ENCODE results near the gene RERE.
"Not testable (repeated sequence)": the region's sequence is repeated elsewhere in the genome, so short reads cannot be mapped to it uniquely, and the experiment has no call there.

The RERE gene

GRCh38 chr1:8517661-8518489 is 299.6 kb downstream of the RERE start:
- DNase-seq (ENCODE audit: low read depth in 2 of 2), result no peak

- no peak for DNase-seq (ENCODE audit: low read depth in 2 of 2)
Measured at GRCh38 chr1:8516793-8517556, 300.5 kb downstream of the RERE start.

GRCh38 chr1:8516278-8516777 is 301.1 kb downstream of the RERE start:
- DNase-seq (ENCODE audit: low read depth in 2 of 2), result no peak

DNA sequence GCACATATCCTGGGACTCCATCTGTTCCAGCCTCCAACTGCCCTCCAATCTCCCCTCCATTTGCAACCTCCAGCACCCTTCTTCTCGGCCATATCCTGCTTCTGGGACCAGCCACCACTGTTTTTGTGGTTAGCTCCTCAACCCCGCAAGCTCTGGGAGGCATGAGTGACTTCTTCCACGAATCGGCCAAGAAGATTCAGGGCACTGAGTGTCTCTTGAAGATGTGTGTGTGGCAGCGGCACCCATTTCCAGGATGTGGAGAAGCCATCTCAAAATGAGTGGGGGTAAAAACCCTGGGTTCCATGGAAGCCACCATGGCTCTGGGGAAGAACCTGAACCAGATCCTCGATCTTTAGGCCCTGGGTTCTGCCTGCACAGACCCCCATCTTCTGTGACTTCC is 304.9 kb downstream of the RERE start:
- DNase-seq (ENCODE audit: low read depth in 2 of 2), result no peak

GRCh38 chr1:8510041-8510823 is 307.2 kb downstream of the RERE start:
- peak; percentile 16 to 32 for DNase-seq (ENCODE audit: low read depth in 2 of 2)

- no peak for DNase-seq (ENCODE audit: low read depth in 2 of 2)
Measured at GRCh38 chr1:8509579-8509978, 307.9 kb downstream of the RERE start.

DNA sequence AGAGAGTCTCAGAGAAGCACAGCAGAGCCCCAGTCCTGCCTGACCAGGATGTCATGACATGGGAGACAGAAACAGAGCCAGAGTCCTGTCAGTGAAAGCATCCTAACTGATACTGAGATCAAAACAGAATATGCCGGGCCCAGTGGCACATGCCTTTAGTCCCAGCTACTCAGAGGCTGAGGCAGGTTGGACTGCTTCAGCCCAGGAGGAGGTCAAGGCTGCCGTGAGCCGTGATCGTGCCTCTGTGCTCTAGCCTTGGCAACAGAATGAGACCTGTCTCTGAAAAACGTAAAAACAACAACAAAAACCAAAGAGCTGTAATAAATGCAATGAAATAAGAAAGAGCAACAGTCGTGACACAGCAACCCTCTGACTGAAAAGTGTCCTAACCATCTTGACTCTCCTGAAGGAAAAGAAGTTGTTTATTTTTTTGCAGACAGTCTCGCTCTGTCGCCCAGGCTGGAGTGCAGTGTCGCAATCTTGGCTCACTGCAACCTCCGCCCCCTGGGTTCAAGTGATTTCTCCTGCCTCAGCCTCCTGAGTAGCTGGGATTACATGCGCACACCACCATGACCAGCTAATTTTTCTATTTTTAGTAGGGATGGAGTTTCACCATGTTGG is 310.3 kb downstream of the RERE start:
- DNase-seq (ENCODE audit: low read depth in 2 of 2), result no peak

DNA sequence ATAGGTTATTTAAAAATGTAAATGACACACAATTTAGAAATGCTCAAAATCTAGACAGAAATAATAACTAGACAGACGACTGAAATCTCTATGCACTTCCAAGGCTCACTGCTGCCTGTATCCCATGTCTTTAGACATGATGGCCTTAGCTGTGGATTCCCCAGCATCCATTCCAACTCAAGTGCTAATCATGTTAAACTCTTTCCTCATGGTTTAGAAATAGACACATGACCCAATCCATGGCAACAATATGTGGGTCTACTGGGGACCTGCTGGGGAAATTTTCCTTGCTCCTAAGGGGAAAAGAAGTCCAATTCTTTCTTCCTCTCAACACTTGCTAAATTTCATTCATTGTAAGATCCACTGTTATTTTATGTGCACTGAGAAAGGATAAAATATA is 311.0 kb downstream of the RERE start:
- no peak for DNase-seq (ENCODE audit: low read depth in 2 of 2)

DNA sequence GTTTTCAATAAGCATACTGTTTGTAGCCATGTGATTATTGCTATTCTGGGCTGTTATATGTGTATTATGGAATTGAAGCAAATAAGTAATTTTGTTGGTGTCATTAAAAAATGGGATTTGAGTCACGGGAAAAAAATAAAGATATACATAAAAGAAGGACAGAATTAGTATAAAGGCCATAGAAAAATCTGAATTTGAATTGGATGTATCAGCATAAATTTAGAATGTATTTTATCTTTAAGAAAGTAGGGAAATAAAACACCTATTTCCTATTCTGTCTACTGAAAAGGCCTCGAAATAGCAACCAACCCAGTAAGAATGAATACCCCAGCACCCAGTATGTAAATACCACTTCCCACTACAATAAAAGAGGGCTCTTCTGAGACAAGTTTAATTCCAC is 313.6 kb downstream of the RERE start:
- DNase-seq (ENCODE audit: low read depth in 2 of 2), result no peak

GRCh38 chr1:8502949-8503348 is 314.5 kb downstream of the RERE start:
- DNase-seq (ENCODE audit: low read depth in 2 of 2), result not testable (repeated sequence)

GRCh38 chr1:8497210-8497819 is 320.1 kb downstream of the RERE start:
- DNase-seq (ENCODE audit: low read depth in 2 of 2), result no peak

- DNase-seq (ENCODE audit: low read depth in 2 of 2), result no peak
Measured at GRCh38 chr1:8496473-8496872, 321.0 kb downstream of the RERE start.

- peak in 1 of 2 donors; percentile 22 for DNase-seq (ENCODE audit: low read depth in 2 of 2)
Measured at GRCh38 chr1:8495928-8496401, 321.5 kb downstream of the RERE start.

GRCh38 chr1:8494681-8495080 is 322.8 kb downstream of the RERE start:
- no peak for DNase-seq (ENCODE audit: low read depth in 2 of 2)

- no peak for DNase-seq (ENCODE audit: low read depth in 2 of 2)
Measured at GRCh38 chr1:8493916-8494540, 323.4 kb downstream of the RERE start.

GRCh38 chr1:8487249-8487648 is 330.2 kb downstream of the RERE start:
- no peak for DNase-seq (ENCODE audit: low read depth in 2 of 2)

GRCh38 chr1:8486047-8486446 is 331.4 kb downstream of the RERE start:
- no peak for DNase-seq (ENCODE audit: low read depth in 2 of 2)

- DNase-seq (ENCODE audit: low read depth in 2 of 2), result no peak
Measured at GRCh38 chr1:8483586-8483985, 333.9 kb downstream of the RERE start.

DNA sequence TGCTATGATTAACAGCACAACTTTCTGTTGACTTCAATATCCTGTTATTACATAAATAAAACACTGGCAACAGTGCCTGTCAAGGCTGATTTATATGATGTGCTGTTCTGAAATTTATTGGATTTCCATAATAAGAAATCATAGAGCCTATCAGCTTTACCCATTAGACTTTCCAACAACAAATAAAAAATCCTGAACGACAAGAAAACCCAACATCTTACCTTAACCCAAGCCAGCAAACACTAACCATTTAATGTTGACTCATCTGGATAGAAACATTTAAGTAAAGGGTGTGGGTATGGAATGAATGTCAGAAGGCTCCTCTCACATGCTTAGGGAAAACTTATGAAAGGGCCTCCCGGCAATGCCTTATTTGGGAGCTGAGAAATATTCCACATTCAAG is 334.5 kb downstream of the RERE start:
- no peak for DNase-seq (ENCODE audit: low read depth in 2 of 2)

- no peak for DNase-seq (ENCODE audit: low read depth in 2 of 2)
Measured at GRCh38 chr1:8481650-8482380, 335.6 kb downstream of the RERE start.

Measured in stimulated activated CD4-positive, alpha-beta T cell treated with anti-CD3 and anti-CD28 coated beads, Interleukin-4, amount 100 ng/mL, for 48 hours (primary cell).